Measurements from ENCODE around the gene TRNT1. TPM values are rescaled to one million over a fixed set of nuclear protein-coding genes. Genes with fewer than 3 reads are reported as not detected.

Gene TRNT1
- total RNA-seq, 3 donors from 2014 or later: 42.8 to 48.1 (median 46.1) TPM

DNA sequence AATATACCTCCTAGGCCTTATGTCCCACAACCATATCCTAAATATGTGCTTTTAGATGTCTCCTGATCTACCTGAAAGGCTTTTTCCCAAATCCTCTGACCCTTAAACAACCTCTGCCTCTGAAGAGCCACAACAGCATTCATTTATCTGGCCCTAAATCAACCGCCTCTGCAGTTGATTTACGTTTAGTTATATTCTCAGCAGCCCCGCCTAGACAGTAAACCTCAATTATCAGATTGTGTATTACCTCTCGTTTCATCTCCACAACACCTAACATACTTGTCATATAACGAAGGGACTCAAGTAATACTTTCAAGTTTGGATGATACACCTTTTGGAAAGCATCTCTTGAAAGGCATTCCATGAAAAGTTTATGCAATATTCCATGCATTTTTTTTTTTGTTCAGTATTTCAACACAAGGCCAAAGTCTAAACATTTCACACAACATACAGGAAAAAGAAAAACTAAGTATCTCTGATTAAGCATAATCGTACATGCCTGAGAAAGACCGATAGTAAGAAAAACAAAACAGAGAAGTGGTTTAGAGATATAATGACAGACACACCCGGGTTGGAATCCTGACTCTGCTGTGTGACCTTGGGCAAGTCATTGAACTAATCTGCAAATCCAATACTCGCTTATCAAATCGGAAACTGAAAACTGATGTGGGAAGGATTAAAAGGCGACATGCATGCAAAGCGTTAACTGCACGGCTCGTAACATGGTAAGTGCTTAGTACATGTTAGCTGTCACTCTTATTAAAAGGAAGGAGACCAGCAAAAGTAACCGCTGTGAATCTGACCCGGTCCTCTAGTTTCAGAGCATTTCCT is 52.0 kb downstream of the TRNT1 start:
- no peaks in the 10 kb centered on the region for H3K27me3 Mint-ChIP-seq (ENCODE audit: low read depth)
- peaks cover 17% of the 10 kb centered on the region for H3K36me3 Mint-ChIP-seq (ENCODE audit: insufficient read depth)
- H3K9me3 Mint-ChIP-seq: no peaks in the 10 kb centered on the region
- ATAC-seq (peak; percentile 23 to 39), DNase-seq (no peak)
- peaks cover 53% of the 10 kb centered on the region for H3K4me1 Mint-ChIP-seq (ENCODE audit: low read depth)
- H3K4me3 Mint-ChIP-seq: peak overlapping the region; percentile 95

- peak within 1 kb of the TSS; percentile 95 for H3K4me3 Mint-ChIP-seq
- peaks cover 46% of the 10 kb centered on the region for H3K4me1 Mint-ChIP-seq (ENCODE audit: low read depth)
- peaks cover 13% of the 10 kb centered on the region for H3K36me3 Mint-ChIP-seq (ENCODE audit: insufficient read depth)
- DNase-seq (peak; percentile 81), ATAC-seq (peak; percentile 95 to 97)
- H3K9me3 Mint-ChIP-seq: no peaks in the 10 kb centered on the region
- H3K27me3 Mint-ChIP-seq (ENCODE audit: low read depth): no peaks in the 10 kb centered on the region
These were observed 52.8 kb downstream of the TRNT1 start, which contains the start of gene CRBN for GRCh38 chr3:3179407-3180094. Gene CRBN (minus strand): TSS chr3:3179691. CDS start chr3:3179687, 4 bp downstream.

GRCh38 chr3:3180456-3180855 is 53.7 kb downstream of the TRNT1 start:
- H3K36me3 Mint-ChIP-seq (ENCODE audit: insufficient read depth): peaks cover 6% of the 10 kb centered on the region
- ATAC-seq (no peak), DNase-seq (no peak)
- H3K9me3 Mint-ChIP-seq: no peaks in the 10 kb centered on the region
- H3K27me3 Mint-ChIP-seq (ENCODE audit: low read depth): no peaks in the 10 kb centered on the region
- H3K4me3 Mint-ChIP-seq: no peak overlapping the region
- H3K4me1 Mint-ChIP-seq (ENCODE audit: low read depth): peaks cover 38% of the 10 kb centered on the region

GRCh38 chr3:3184876-3185275 is 58.1 kb downstream of the TRNT1 start:
- H3K36me3 Mint-ChIP-seq (ENCODE audit: insufficient read depth): peaks cover 1% of the 10 kb centered on the region
- H3K4me3 Mint-ChIP-seq: no peak overlapping the region
- DNase-seq (no peak), ATAC-seq (no peak)
- peaks cover 14% of the 10 kb centered on the region for H3K4me1 Mint-ChIP-seq (ENCODE audit: low read depth)
- H3K9me3 Mint-ChIP-seq: peaks cover 15% of the 10 kb centered on the region
- H3K27me3 Mint-ChIP-seq (ENCODE audit: low read depth): no peaks in the 10 kb centered on the region

- no peak for DNase-seq
- Mint-ChIP-seq H3K36me3 (ENCODE audit: insufficient read depth) (peaks cover 1% of the 10 kb centered on the region), H3K4me3 (no peak overlapping the region), H3K9me3 (peaks cover 15% of the 10 kb centered on the region), H3K4me1 (ENCODE audit: low read depth) (peaks cover 41% of the 10 kb centered on the region), H3K27me3 (ENCODE audit: low read depth) (peaks cover 1% of the 10 kb centered on the region)
- no peak for ATAC-seq
These were observed 62.5 kb downstream of the TRNT1 start for GRCh38 chr3:3189102-3189727.

- H3K36me3 Mint-ChIP-seq (ENCODE audit: insufficient read depth): peaks cover 1% of the 10 kb centered on the region
- peaks cover 15% of the 10 kb centered on the region for H3K9me3 Mint-ChIP-seq
- peaks cover 41% of the 10 kb centered on the region for H3K4me1 Mint-ChIP-seq (ENCODE audit: low read depth)
- no peak overlapping the region for H3K4me3 Mint-ChIP-seq
- ATAC-seq (no peak), DNase-seq (no peak)
- peaks cover 1% of the 10 kb centered on the region for H3K27me3 Mint-ChIP-seq (ENCODE audit: low read depth)
These were observed 63.2 kb downstream of the TRNT1 start for GRCh38 chr3:3189961-3190360.

DNA sequence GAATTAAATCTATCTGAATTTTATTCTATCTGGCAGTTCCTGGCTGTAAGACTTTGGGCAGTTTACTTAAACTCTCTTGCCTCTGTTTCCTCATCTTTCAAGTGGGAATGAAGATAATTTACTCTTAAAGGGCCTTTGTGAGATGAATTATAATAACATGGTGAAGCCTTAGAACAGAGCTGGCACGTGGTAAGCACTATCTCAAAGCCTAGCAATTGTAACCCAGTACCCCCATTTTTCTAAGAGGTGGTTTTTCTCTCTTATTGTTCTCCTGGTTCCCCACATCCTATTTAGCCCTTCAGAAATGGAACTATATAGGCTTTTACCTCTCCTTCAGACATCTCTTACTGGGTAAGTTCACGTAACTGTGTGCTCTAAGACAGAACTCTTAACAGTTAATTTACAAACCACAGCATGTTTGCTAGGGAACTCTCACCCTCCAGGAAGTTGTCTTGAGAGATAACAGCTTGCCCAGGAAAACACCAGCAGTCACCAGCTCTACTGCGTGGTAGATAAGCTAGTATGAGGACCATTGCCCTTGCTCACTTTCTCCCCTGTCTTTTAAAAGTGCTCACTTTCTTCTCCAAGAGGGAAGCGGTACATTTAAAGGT is 65.0 kb downstream of the TRNT1 start:
- Mint-ChIP-seq H3K4me1 (ENCODE audit: low read depth) (peaks cover 43% of the 10 kb centered on the region), H3K36me3 (ENCODE audit: insufficient read depth) (no peaks in the 10 kb centered on the region), H3K4me3 (peak overlapping the region; percentile 58), H3K9me3 (peaks cover 4% of the 10 kb centered on the region), H3K27me3 (ENCODE audit: low read depth) (peaks cover 1% of the 10 kb centered on the region)
- peak; percentile 5 for DNase-seq
- peak; percentile 66 to 74 for ATAC-seq

DNA sequence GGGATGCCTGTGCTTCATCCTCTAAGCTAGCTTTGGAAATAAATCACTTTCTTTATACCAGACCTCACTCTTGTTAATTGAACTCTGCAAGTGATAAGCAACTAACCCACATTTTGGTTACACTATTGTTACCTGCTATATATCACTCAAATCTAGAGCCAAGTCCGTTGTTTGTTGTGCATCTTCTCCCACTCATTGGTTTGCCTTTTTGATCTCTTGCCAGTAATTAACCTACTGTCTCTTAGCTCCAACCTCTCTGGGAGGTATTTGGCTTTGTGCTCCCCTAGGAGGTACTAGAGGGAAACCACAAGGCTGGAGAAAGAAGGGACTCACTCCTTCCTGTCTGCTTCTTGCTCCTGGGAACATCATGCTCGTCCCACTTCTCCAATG is 65.5 kb downstream of the TRNT1 start:
- peak overlapping the region; percentile 58 for H3K4me3 Mint-ChIP-seq
- peaks cover 4% of the 10 kb centered on the region for H3K9me3 Mint-ChIP-seq
- H3K27me3 Mint-ChIP-seq (ENCODE audit: low read depth): peaks cover 1% of the 10 kb centered on the region
- ATAC-seq (peak; percentile 39 to 49), DNase-seq (no peak)
- peaks cover 43% of the 10 kb centered on the region for H3K4me1 Mint-ChIP-seq (ENCODE audit: low read depth)
- no peaks in the 10 kb centered on the region for H3K36me3 Mint-ChIP-seq (ENCODE audit: insufficient read depth)

DNA sequence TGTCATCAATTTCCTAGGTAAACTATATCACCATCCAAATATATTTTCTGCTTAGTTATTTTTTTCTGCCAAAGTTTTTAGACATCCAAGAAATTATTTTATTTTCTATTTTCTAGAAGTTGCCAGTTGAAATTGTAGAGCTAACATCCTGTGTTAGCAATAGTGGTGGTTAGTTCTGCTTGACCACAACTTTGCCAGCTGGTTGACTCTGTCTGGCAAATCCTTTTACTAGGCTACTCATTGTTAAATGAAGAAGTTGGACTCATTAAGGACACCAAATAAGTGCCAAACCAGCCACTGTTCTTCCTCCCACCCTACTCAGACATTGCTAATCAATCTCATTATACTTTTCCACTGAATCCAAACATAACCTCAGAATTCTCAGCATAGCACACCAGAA is 68.1 kb downstream of the TRNT1 start:
- Mint-ChIP-seq H3K4me1 (ENCODE audit: low read depth) (peaks cover 35% of the 10 kb centered on the region), H3K27me3 (ENCODE audit: low read depth) (peaks cover 1% of the 10 kb centered on the region), H3K9me3 (no peaks in the 10 kb centered on the region), H3K36me3 (ENCODE audit: insufficient read depth) (no peaks in the 10 kb centered on the region), H3K4me3 (no peak overlapping the region)
- no peak for DNase-seq
- no peak for ATAC-seq

DNA sequence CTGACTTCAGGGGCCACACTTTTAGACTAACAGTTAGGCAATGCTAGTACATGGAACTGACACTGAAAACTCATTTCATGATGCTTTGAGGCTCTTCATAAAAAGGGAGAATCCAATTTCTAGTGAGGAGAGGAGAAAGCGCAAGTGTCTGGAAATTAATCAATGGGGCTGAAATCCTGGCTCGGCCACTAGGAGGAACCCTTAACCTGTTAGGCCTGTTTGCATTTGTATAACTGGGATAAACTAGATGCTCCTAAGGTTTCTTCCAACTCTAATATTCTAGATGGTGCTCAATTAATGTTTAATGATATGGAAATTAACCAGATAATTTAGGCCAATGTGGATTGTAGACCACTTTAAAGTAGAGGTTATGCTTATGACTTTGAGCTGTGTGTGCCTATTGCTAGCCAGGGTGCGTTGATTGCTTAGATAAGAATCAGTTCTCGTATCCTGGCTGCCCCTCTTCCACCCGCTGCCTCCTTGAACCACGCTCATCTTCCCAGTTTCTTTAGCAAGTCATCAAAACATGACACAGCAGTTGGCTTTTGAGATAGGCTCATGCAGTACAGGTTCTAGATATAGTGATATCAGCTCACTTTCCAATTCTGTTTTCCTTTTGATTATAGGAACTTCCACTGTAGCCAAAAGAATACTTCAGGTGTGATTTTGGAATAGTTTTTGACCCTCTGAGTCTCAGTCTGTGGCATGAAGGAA is 69.6 kb downstream of the TRNT1 start:
- Mint-ChIP-seq H3K36me3 (ENCODE audit: insufficient read depth) (no peaks in the 10 kb centered on the region), H3K27me3 (ENCODE audit: low read depth) (no peaks in the 10 kb centered on the region), H3K4me3 (no peak overlapping the region), H3K4me1 (ENCODE audit: low read depth) (peaks cover 30% of the 10 kb centered on the region), H3K9me3 (no peaks in the 10 kb centered on the region)
- no peak for ATAC-seq
- DNase-seq: no peak

Other genes with a start within 250 kb of the TRNT1 start
- gene IL5RA, start 16.6 kb upstream of the TRNT1 start, total RNA-seq: under 1 TPM; 0.10 to 0.35 (median 0.34) TPM
- 10 to 100 TPM; 34.8 to 40.4 (median 36.5) TPM for gene CRBN, start 52.8 kb downstream of the TRNT1 start, total RNA-seq

Measured in activated T-cell treated with anti-CD3 and anti-CD28 coated beads, Interleukin-2, amount 50 U/mL, for 4 hours (primary cell).